ENCODE data around the gene NFASC.

The NFASC gene

DNA sequence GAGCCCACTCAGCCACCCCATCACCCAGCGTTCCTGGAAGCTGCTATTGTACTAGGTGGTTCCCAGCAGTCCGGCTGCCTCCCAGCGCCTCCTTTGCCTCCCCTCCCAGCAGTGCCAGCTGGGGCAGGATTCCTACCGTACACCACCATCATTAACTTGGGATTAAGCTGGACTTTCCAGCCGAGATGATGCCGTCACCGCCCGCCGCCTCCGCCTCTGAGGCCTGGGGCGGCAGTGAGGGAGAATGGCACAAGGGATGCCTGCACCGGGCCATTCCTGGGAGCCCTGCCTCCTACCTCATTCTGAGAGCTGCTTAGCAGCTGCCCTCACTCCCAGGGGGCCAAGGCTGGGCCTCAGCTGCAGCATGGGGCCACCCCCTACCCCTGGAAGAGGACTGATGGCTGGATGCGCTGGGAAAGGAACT, 185.5 kb downstream of the NFASC start:
- DNase-seq (ENCODE audit: low read depth in 2 of 2), result no peak
- TF ChIP-seq, protein P1, sequence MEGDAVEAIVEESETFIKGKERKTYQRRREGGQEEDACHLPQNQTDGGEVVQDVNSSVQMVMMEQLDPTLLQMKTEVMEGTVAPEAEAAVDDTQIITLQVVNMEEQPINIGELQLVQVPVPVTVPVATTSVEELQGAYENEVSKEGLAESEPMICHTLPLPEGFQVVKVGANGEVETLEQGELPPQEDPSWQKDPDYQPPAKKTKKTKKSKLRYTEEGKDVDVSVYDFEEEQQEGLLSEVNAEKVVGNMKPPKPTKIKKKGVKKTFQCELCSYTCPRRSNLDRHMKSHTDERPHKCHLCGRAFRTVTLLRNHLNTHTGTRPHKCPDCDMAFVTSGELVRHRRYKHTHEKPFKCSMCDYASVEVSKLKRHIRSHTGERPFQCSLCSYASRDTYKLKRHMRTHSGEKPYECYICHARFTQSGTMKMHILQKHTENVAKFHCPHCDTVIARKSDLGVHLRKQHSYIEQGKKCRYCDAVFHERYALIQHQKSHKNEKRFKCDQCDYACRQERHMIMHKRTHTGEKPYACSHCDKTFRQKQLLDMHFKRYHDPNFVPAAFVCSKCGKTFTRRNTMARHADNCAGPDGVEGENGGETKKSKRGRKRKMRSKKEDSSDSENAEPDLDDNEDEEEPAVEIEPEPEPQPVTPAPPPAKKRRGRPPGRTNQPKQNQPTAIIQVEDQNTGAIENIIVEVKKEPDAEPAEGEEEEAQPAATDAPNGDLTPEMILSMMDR (IDR thresholded peaks at IDR 0.05; ENCODE audit: low read depth, low read length), result no peak
- H3K4me3 ChIP-seq (replicated peaks in 1 of 2; ENCODE audit: low read depth in 2 of 2, low read length in 2 of 2), result no peak overlapping the region

DNA sequence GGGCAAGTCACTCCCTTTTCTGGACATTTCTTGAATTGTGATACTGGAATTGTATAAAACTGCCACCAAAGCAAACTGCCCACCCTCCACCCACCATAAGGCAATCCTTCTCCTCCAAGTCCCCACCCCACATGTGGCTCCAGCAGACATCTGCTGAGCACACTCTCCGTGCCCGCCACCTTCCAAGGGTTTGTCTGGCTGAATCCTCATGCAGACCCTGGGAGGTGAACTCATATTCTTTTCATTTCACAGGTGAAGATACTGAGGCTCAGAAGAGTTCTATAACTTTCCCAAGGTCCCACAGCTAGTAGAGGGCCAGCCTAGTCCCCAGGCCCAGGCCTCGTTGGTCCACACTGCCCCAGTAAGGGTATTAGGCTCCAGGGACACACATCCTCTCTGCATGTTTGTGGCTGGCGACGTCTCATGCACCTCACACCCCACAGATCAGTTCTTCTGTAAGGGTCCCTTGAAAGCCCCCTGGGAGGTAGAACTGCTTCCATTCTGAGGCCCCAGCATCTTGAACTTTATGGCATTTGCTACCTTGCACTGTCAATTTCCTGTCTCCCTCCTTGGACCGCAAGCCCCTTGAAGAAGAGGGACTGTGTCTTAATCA, 186.4 kb downstream of the NFASC start:
- no peak for DNase-seq (ENCODE audit: low read depth in 2 of 2)
- H3K4me3 ChIP-seq (replicated peaks in 1 of 2; ENCODE audit: low read depth in 2 of 2, low read length in 2 of 2), result no peak overlapping the region
- TF ChIP-seq, protein P1 (IDR thresholded peaks at IDR 0.05; ENCODE audit: low read depth, low read length), result no peak

DNA sequence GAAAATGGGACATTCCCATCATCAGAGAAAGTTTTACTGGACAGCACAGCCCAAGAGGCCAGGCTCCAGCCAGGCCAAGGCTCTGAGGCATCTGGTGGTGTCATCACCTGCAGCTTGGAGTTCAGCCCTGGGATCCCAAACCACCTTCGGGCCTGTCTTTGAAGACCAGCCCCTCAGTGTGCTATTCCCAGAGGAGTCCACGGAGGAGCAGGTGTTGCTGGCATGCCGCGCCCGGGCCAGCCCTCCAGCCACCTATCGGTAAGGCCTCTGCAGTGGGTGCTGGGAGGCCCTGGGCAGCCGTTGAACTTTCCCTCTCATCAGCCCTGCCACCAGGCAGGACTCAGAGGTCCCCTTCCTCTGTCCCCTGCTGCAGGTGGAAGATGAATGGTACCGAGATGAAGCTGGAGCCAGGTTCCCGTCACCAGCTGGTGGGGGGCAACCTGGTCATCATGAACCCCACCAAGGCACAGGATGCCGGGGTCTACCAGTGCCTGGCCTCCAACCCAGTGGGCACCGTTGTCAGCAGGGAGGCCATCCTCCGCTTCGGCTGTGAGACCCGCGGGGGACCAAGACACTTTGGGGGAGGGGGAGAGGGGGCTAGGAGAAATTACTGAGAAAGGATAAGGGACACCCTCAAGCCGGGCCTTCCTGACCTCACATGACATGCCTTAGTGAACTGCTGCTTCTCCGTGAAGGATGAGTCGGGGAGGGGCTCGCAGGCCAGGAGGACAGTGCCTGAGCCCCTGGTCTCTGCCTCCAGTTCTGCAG, 187.3 kb downstream of the NFASC start:
- TF ChIP-seq, protein P1 (IDR thresholded peaks at IDR 0.05; ENCODE audit: low read depth, low read length), result no peak
- DNase-seq (ENCODE audit: low read depth in 2 of 2), result no peak
- no peak overlapping the region for H3K4me3 ChIP-seq (replicated peaks in 1 of 2; ENCODE audit: low read depth in 2 of 2, low read length in 2 of 2)

GRCh38 chr1:205058853-205059252, 188.2 kb downstream of the NFASC start:
- H3K4me3 ChIP-seq (replicated peaks in 1 of 2; ENCODE audit: low read depth in 2 of 2, low read length in 2 of 2), result no peak overlapping the region
- TF ChIP-seq, protein P1 (IDR thresholded peaks at IDR 0.05; ENCODE audit: low read depth, low read length), result no peak
- no peak for DNase-seq (ENCODE audit: low read depth in 2 of 2)

DNA sequence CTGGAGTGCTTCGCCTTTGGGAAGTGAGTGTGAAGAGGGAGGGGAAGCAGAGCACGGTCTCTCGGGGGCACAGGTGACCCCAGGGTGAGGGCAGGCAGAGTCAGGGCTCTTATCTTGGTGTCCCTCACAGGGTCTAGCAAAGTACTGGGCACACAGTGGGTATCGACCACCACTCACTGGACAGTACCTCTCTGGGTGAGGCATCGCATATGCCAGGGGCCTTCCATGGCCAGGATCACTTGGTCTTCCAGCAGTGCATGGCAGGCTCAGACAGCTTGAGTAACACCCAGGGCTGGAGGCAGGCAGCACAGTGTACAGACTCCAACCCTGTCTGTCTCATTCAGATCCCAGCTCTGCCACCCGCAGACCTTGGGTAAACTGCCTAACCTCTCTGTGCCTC, 189.0 kb downstream of the NFASC start:
- DNase-seq (ENCODE audit: low read depth in 2 of 2), result no peak
- H3K4me3 ChIP-seq (replicated peaks in 1 of 2; ENCODE audit: low read depth in 2 of 2, low read length in 2 of 2), result no peak overlapping the region
- TF ChIP-seq, protein P1 (IDR thresholded peaks at IDR 0.05; ENCODE audit: low read depth, low read length), result no peak

- TF ChIP-seq, protein P1 (IDR thresholded peaks at IDR 0.05; ENCODE audit: low read depth, low read length), result no peak
- DNase-seq (ENCODE audit: low read depth in 2 of 2), result no peak
- H3K4me3 ChIP-seq (replicated peaks in 1 of 2; ENCODE audit: low read depth in 2 of 2, low read length in 2 of 2), result no peak overlapping the region
These were observed 190.1 kb downstream of the NFASC start for GRCh38 chr1:205060746-205061145.
